ENCODE measurements around the gene EID1.

DNA sequence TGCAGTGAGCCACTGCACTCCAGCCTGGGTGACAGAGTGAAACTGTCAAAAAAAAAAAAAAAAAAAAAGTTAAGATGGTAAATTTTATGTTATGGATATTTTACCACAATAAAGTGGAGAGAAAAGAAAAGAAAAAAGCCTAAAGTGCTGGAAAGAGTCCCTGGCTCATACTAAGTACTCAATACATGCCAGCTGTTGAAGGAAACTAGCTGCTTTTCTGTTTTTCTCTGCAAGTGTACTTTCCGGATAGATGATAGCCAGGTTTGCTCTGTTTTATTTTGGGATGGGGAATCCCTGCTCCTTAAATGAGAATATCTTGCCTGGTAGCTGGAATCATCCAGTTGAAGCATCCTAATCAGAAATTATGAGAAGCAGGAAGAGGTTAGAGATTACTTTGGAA lies 10.9 kb downstream of the EID1 start:
- no peak for TF ChIP-seq EZH2 (IDR thresholded peaks at IDR 0.05; ENCODE audit: borderline replicate concordance, low read depth, low read length, severe bottlenecking)
- TF ChIP-seq CTCF (IDR thresholded peaks at IDR 0.05; ENCODE audit: extremely low read depth in 1 of 2, insufficient read depth in 1 of 2, low read depth in 1 of 2, low read length in 2 of 2), result no peak
- TF ChIP-seq POLR2A (IDR thresholded peaks at IDR 0.05; ENCODE audit: low read depth, low read length), result no peak
